Endodermal cell (in vitro differentiated cells): ENCODE results near the gene TAF10. TPM values are rescaled to one million over a fixed set of nuclear protein-coding genes. Genes with fewer than 3 reads are reported as not detected.

Experiments
- DNase-seq: peaks from one replicate; pipeline ENCODE4 v3.0.0-alpha.2; 2017
- H3K27ac ChIP-seq: 2 replicates; pipeline ENCODE4 v1.5.1; 2013; ENCODE audit warnings: mild to moderate bottlenecking, low read depth, low read length, moderate library complexity
- H3K27me3 ChIP-seq: 2 replicates; pipeline ENCODE4 v1.6.1; 2013; ENCODE audit warnings: mild to moderate bottlenecking, low read length, moderate library complexity; ENCODE audit not compliant: insufficient read depth, control insufficient read depth, poor library complexity, severe bottlenecking
- H3K36me3 ChIP-seq: 2 replicates; pipeline ENCODE4 v1.7.0; 2013; ENCODE audit warnings: mild to moderate bottlenecking, low read length, moderate library complexity; ENCODE audit not compliant: control insufficient read depth, insufficient read depth
- H3K4me1 ChIP-seq: one replicate; pipeline ENCODE4 v1.7.0; 2013; ENCODE audit warnings: low read length; ENCODE audit not compliant: control insufficient read depth, insufficient read depth
- H3K4me3 ChIP-seq: 2 replicates; pipeline ENCODE4 v1.5.1; 2013; ENCODE audit warnings: mild to moderate bottlenecking, low read length, moderate library complexity
- H3K9ac ChIP-seq: 2 replicates; pipeline ENCODE4 v1.6.1; 2013; ENCODE audit warnings: mild to moderate bottlenecking, low read length, moderate library complexity; ENCODE audit not compliant: poor library complexity, severe bottlenecking; ENCODE audit errors: extremely low read depth
- H3K9me3 ChIP-seq: 2 replicates; pipeline ENCODE4 v1.6.1; 2013; ENCODE audit warnings: mild to moderate bottlenecking, low read length, moderate library complexity; ENCODE audit not compliant: control insufficient read depth
- H3K27ac Mint-ChIP-seq: 2 replicates; pipeline ENCODE4 v1.8.0; 2020; ENCODE audit warnings: mixed read lengths
- H3K27me3 Mint-ChIP-seq: 2 replicates; pipeline ENCODE4 v1.8.0; 2021; ENCODE audit warnings: mild to moderate bottlenecking, mixed read lengths; ENCODE audit not compliant: insufficient read depth
- H3K36me3 Mint-ChIP-seq: 2 replicates; pipeline ENCODE4 v1.8.0; 2020; ENCODE audit warnings: low read depth, mixed read lengths
- H3K4me1 Mint-ChIP-seq: 2 replicates; pipeline ENCODE4 v1.8.0; 2020; ENCODE audit warnings: mixed read lengths
- H3K4me3 Mint-ChIP-seq: 2 replicates; pipeline ENCODE4 v1.8.0; 2020; ENCODE audit warnings: mild to moderate bottlenecking, moderate library complexity, mixed read lengths
- H3K9me3 Mint-ChIP-seq: 2 replicates; pipeline ENCODE4 v1.8.0; 2020; ENCODE audit warnings: mild to moderate bottlenecking, mixed read lengths
- WGBS, 2 experiments: methylation state at CpG; one replicate each; pipeline versions ENCODE4 v1.1.5 to v1.1.7; 2013; ENCODE audit warnings: missing lambda C conversion rate in 2 of 2, mixed read lengths in 1 of 2; ENCODE audit not compliant: insufficient coverage in 1 of 2, insufficient read length in 1 of 2; 5-methylcytosine and 5-hydroxymethylcytosine counted together
- total RNA-seq, 2 donors: library from RNA; stranded (reverse); fragmentation: NEBNext Ultra II Directional in 1 of 2; extraction: Animal tissue kit (Norgen Biotek cat#: 25700) in 1 of 2; gene quantifications; 2 replicates in 1 of 2; 3 replicates in 1 of 2; pipeline ENCODE4 v1.2.1, GENCODE V29; 2021
- TF ChIP-seq, protein P1 (sequence below): fragments of 200-600 bp; sonication (generic); conservative IDR thresholded peaks from 2 replicates; pipeline ENCODE4 v1.5.0; 2021; ENCODE audit warnings: antibody characterized with exemption, mild to moderate bottlenecking

The TAF10 gene
- total RNA-seq, 2 donors from 2014 or later: 168 to 202 TPM

DNA sequence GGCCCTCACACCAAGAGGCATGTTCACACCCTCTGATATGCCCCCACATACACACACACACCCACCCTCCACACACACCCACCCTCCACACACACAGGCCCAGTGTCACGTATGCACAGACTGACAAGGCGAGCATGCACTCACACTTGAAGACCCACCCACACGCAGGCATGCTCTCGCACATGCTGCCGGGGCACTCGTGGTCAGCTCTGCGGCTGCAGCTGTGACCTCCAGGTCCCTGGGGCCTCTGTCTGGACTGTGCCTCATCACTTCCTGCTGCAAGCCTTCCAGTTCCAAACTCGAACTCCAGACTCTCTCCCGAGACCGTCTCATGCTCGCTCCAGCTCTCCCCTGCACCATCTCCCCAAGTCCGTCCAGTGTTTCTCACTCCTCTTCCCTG, 34.1 kb upstream of the TAF10 start:
- Histone ChIP-seq H3K9ac (no peak overlapping the region), H3K27ac (no peak overlapping the region), H3K9me3 (no peaks in the 10 kb centered on the region), H3K36me3 (peaks cover 3% of the 10 kb centered on the region), H3K27me3 (no peaks in the 10 kb centered on the region), H3K4me3 (no peak overlapping the region), H3K4me1 (no peaks in the 10 kb centered on the region)
- Mint-ChIP-seq H3K4me3 (no peak overlapping the region), H3K9me3 (no peaks in the 10 kb centered on the region), H3K27ac (no peak overlapping the region), H3K36me3 (no peaks in the 10 kb centered on the region), H3K4me1 (no peaks in the 10 kb centered on the region), H3K27me3 (no peaks in the 10 kb centered on the region)
- 94 to 96% methylated on average over 12 of the region's 12 CpGs for WGBS, 2 experiments
- TF ChIP-seq, protein P1, sequence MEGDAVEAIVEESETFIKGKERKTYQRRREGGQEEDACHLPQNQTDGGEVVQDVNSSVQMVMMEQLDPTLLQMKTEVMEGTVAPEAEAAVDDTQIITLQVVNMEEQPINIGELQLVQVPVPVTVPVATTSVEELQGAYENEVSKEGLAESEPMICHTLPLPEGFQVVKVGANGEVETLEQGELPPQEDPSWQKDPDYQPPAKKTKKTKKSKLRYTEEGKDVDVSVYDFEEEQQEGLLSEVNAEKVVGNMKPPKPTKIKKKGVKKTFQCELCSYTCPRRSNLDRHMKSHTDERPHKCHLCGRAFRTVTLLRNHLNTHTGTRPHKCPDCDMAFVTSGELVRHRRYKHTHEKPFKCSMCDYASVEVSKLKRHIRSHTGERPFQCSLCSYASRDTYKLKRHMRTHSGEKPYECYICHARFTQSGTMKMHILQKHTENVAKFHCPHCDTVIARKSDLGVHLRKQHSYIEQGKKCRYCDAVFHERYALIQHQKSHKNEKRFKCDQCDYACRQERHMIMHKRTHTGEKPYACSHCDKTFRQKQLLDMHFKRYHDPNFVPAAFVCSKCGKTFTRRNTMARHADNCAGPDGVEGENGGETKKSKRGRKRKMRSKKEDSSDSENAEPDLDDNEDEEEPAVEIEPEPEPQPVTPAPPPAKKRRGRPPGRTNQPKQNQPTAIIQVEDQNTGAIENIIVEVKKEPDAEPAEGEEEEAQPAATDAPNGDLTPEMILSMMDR: no peak
- DNase-seq: peak; percentile 34

GRCh38 chr11:6642957-6643356, 30.9 kb upstream of the TAF10 start:
- H3K4me3 ChIP-seq: no peak overlapping the region
- peaks cover 15% of the 10 kb centered on the region for H3K36me3 ChIP-seq
- no peaks in the 10 kb centered on the region for H3K36me3 Mint-ChIP-seq
- no peaks in the 10 kb centered on the region for H3K9me3 Mint-ChIP-seq
- H3K27me3 Mint-ChIP-seq: no peaks in the 10 kb centered on the region
- H3K4me1 Mint-ChIP-seq: no peaks in the 10 kb centered on the region
- H3K27ac ChIP-seq: no peak overlapping the region
- DNase-seq: no peak
- no peaks in the 10 kb centered on the region for H3K9me3 ChIP-seq
- H3K27ac Mint-ChIP-seq: no peak overlapping the region
- H3K27me3 ChIP-seq: no peaks in the 10 kb centered on the region
- H3K4me3 Mint-ChIP-seq: no peak overlapping the region
- no peak overlapping the region for H3K9ac ChIP-seq
- TF ChIP-seq, protein P1: no peak
- WGBS, 2 experiments: 86 to 98% methylated on average over 5 to 7 of the region's 7 CpGs
- H3K4me1 ChIP-seq: no peaks in the 10 kb centered on the region

DNA sequence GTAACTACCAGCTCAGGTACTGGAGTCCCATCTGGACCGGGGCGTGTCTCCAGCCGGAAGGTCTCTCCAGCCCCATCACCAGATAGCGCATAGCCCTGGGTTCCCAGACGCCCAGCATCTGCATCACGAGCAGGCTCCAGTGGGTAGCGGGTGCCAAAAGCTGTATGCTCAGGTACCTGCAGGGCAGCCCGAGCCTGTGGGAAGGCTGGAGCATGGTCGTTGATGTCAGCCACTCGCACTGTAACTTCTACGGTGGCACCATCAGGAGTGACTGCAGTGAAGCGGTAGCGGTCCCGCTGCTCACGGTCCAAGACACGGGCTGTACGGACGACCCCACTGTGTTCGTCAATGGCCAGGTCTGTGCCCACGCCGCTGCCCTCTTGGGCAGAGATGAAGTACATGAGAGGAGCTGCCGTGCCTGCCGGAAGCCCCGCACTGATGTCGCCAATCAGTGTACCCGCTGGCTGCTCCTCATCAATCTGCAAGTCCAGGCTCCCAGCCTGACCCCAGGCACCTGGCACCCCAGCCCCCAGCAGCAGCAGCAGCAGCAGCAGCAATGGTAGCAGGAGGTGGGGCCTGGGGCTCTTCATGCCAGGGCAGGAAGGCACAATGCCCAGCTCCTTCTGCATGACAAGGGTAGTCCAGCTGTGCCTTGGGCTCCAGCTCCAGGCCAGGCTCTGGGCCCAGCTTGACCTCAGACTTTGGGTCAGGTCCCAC, 29.1 kb upstream of the TAF10 start:
- Mint-ChIP-seq H3K4me3 (no peak overlapping the region), H3K4me1 (no peaks in the 10 kb centered on the region), H3K9me3 (no peaks in the 10 kb centered on the region), H3K27me3 (no peaks in the 10 kb centered on the region), H3K36me3 (no peaks in the 10 kb centered on the region), H3K27ac (no peak overlapping the region)
- Histone ChIP-seq H3K27me3 (no peaks in the 10 kb centered on the region), H3K9ac (no peak overlapping the region), H3K4me1 (no peaks in the 10 kb centered on the region), H3K4me3 (no peak overlapping the region), H3K9me3 (no peaks in the 10 kb centered on the region), H3K27ac (no peak overlapping the region), H3K36me3 (peaks cover 19% of the 10 kb centered on the region)
- WGBS, 2 experiments: 95 to 98% methylated on average over 21 to 26 of the region's 26 CpGs
- TF ChIP-seq, protein P1: no peak
- no peak for DNase-seq
